Prostate gland (tissue), 2 donors: ENCODE measurements around the gene ROBO1.

Experiments used
- CTCF ChIP-seq, 4 experiments: fragments of 200-600 bp in 2 of 4; fragments of 450-650 bp in 2 of 4; sonication (generic) in 2 of 4; IDR thresholded peaks; 1 replicate in 3 of 4; 2 replicates in 1 of 4; pipeline ENCODE4 v1.5.1; 2016 to 2019; ENCODE audit warnings: antibody characterized with exemption in 4 of 4, mild to moderate bottlenecking in 2 of 4, moderate library complexity in 2 of 4
- POLR2A ChIP-seq: fragments of 450-650 bp; IDR thresholded peaks from one replicate; pipeline ENCODE4 v1.6.1; 2016; ENCODE audit warnings: antibody characterized with exemption, mild to moderate bottlenecking
- POLR2AphosphoS5 ChIP-seq: sonication (generic); formaldehyde crosslinking; IDR thresholded peaks from one replicate; pipeline ENCODE4 v1.6.1; 2017; ENCODE audit warnings: antibody characterized with exemption

DNA sequence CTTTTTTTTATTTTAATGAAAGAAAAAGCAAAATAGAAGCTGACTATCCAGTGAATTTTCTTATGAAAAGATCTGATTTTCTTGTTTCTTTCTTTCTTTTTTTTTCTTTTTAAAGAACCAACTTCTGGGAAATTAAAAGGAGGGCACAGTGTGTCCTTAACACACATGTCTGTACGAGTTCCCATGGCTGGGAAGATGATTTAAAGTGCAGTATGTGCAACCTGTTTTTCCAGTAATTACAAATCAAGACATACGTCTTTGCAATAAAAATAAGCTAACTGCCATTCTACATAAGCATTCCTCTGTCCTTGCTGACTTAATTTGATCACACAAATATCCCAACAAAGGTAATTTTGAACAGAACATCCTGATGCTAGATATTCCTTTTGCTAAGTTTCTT, 416.1 kb downstream of the ROBO1 start:
- TF ChIP-seq CTCF (IDR thresholded peaks at IDR 0.05) (no peak), POLR2AphosphoS5 (peak; percentile 81), POLR2A (no peak)
